ENCODE measurements around the gene TYMP.
"Not testable (repeated sequence)": the region's sequence is repeated elsewhere in the genome, so short reads cannot be mapped to it uniquely, and the experiment has no call there.

TYMP gene

DNA sequence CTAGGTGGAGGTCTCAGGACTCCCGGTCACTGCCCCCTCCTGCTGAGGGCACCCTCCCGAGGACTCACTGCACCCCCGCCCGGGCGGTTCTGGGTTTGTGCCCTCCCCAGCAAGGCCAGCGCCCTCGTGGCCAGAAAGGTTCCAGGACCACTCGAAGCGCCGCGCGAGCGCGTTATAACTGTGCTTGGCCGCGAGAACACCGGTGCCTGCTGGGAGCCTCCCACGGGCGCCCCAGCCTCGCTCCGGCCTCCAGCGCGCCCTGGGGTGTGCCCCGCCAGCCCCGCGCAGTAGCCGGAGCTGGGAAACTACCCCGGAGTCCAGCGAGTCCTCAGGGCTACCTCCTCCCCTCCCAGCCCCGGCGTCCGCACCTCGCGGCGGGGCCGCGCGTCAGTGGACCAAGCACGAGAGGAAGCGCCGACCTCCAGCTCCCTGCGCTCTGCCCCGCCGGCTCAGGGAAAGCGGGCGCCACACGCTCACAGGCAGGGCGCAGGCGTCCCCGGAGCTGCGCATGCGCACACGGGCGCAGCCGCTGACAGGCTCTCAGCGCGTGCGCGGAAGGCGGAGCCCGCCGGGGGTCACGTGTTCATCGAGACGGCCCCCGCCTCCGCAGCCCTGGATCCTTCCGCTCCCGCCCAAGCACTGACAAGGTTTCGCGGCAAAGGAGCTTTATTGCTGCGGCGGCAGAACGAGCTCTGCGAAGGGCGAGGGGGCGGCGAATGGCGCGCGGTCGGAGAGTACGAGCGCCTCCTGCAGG lies 4.5 kb downstream of the TYMP start, which contains the start of gene SCO2:
Gene SCO2 (minus strand): TSS at position 495 of the 754 bp plus-strand sequence. CDS start 1,187 bp downstream, outside the sequence.
- Histone ChIP-seq H3K4me3 (ENCODE audit: low read length) (peak within 1 kb of the TSS; percentile 75), H3K4me1 (ENCODE audit: control insufficient read depth, low read depth, low read length) (peaks cover 3% of the 10 kb centered on the region), H3K9me3 (ENCODE audit: control insufficient read depth, low read depth, low read length) (no peaks in the 10 kb centered on the region), H3K36me3 (ENCODE audit: control insufficient read depth, low read depth, low read length) (peaks cover 23% of the 10 kb centered on the region), H3K9ac (ENCODE audit: low read length) (peak within 1 kb of the TSS; percentile 62), H3K27me3 (ENCODE audit: control insufficient read depth, insufficient read depth, low read length) (peaks cover 39% of the 10 kb centered on the region), H3K27ac (ENCODE audit: low read length) (no peak within 1 kb of the TSS)

DNA sequence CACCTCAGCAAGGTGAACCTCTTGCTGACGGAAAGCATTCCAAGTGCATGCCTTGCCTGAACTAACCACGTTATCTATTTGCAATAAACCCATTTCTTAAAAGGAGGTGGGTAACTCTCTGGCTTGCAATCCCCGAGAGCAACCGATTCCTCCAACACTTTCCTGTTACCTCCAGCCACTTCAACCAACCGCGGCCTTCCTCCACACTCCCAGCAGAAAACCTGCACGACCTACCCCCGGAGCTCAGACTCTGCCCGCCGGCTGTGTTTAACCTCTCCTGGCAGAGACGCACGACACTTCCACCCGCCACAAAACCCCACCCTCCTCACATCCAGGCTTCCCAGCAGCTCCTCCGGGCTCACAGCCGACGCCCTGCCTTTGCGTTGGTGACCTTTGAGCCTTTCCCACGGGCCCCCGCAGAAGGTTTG lies 5.1 kb downstream of the TYMP start:
- H3K27me3 ChIP-seq (ENCODE audit: control insufficient read depth, insufficient read depth, low read length), result peaks cover 33% of the 10 kb centered on the region
- peaks cover 3% of the 10 kb centered on the region for H3K4me1 ChIP-seq (ENCODE audit: control insufficient read depth, low read depth, low read length)
- no peak overlapping the region for H3K27ac ChIP-seq (ENCODE audit: low read length)
- H3K36me3 ChIP-seq (ENCODE audit: control insufficient read depth, low read depth, low read length), result peaks cover 23% of the 10 kb centered on the region
- H3K9ac ChIP-seq (ENCODE audit: low read length), result peak overlapping the region; percentile 62
- peak overlapping the region; percentile 75 for H3K4me3 ChIP-seq (ENCODE audit: low read length)
- no peaks in the 10 kb centered on the region for H3K9me3 ChIP-seq (ENCODE audit: control insufficient read depth, low read depth, low read length)

DNA sequence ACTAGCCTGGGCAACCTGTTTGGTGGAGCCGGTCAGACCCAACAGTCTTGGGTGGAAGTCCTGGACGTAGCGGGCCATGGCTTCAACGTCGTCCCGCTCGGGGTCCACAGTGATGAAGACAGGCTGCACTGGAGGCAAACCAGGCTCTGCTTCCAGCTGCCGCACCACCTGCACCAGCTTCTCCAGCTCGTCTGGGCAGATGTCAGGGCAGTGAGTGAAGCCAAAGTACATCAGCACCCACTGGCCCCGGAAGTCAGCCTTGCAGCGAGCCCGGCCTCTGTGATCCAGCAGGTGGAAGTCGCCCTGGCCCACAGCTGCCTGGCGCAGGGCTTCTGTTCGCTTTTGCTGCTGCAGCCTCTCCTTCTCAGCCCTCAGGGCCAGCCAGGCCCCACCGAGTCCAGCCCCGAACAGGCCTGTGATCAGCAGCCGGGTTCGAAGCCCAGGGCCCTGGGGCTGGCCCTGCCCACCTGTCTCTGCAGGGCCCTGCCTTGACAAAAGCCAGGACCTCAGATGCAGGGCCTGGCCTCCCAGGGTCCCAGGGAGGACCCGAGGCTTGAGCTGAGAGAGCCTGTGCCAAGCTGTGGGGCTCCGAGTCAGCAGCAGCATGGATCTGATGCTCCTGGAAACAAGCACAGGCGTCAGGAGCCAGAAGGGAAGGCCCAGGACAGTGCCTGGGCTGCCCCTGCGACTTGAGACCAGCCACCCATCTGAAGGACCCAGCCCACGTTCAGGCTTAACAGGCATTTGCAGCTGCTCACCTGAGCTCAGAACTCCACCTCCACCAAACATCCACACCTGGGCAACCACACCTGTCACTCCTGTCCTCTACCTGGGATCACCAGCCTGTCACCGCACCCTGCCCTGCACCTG lies 5.8 kb downstream of the TYMP start:
- H3K9me3 ChIP-seq (ENCODE audit: control insufficient read depth, low read depth, low read length), result no peaks in the 10 kb centered on the region
- H3K36me3 ChIP-seq (ENCODE audit: control insufficient read depth, low read depth, low read length), result peaks cover 29% of the 10 kb centered on the region
- no peak overlapping the region for H3K9ac ChIP-seq (ENCODE audit: low read length)
- peaks cover 27% of the 10 kb centered on the region for H3K27me3 ChIP-seq (ENCODE audit: control insufficient read depth, insufficient read depth, low read length)
- H3K4me1 ChIP-seq (ENCODE audit: control insufficient read depth, low read depth, low read length), result peaks cover 3% of the 10 kb centered on the region
- H3K27ac ChIP-seq (ENCODE audit: low read length), result no peak overlapping the region
- H3K4me3 ChIP-seq (ENCODE audit: low read length), result peak overlapping the region; percentile 75

DNA sequence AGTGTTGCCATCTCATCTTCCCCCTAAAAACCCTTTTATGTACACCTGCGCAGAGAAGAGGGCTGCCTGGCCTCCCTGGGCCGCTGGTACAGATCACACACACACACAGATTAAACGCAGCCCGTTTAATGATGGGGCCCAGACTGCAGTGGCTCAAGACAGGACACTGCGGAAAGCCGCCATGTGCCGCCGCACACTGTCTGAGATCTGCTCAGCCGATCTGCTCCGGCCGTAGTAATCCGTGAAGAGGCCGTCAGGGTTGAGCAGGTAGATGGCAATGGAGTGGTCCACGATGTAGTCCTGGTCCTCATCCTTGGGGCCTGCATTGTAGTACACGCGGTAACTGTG lies 6.4 kb downstream of the TYMP start:
- H3K9me3 ChIP-seq (ENCODE audit: control insufficient read depth, low read depth, low read length), result no peaks in the 10 kb centered on the region
- H3K27me3 ChIP-seq (ENCODE audit: control insufficient read depth, insufficient read depth, low read length), result peaks cover 20% of the 10 kb centered on the region
- no peak overlapping the region for H3K9ac ChIP-seq (ENCODE audit: low read length)
- H3K4me1 ChIP-seq (ENCODE audit: control insufficient read depth, low read depth, low read length), result peaks cover 3% of the 10 kb centered on the region
- no peak overlapping the region for H3K4me3 ChIP-seq (ENCODE audit: low read length)
- no peak overlapping the region for H3K27ac ChIP-seq (ENCODE audit: low read length)
- peaks cover 33% of the 10 kb centered on the region for H3K36me3 ChIP-seq (ENCODE audit: control insufficient read depth, low read depth, low read length)

- H3K9me3 ChIP-seq (ENCODE audit: control insufficient read depth, low read depth, low read length), result no peaks in the 10 kb centered on the region
- H3K36me3 ChIP-seq (ENCODE audit: control insufficient read depth, low read depth, low read length), result peaks cover 37% of the 10 kb centered on the region
- no peak overlapping the region for H3K27ac ChIP-seq (ENCODE audit: low read length)
Measured at GRCh38 chr22:50522806-50523438, 6.9 kb downstream of the TYMP start.

DNA sequence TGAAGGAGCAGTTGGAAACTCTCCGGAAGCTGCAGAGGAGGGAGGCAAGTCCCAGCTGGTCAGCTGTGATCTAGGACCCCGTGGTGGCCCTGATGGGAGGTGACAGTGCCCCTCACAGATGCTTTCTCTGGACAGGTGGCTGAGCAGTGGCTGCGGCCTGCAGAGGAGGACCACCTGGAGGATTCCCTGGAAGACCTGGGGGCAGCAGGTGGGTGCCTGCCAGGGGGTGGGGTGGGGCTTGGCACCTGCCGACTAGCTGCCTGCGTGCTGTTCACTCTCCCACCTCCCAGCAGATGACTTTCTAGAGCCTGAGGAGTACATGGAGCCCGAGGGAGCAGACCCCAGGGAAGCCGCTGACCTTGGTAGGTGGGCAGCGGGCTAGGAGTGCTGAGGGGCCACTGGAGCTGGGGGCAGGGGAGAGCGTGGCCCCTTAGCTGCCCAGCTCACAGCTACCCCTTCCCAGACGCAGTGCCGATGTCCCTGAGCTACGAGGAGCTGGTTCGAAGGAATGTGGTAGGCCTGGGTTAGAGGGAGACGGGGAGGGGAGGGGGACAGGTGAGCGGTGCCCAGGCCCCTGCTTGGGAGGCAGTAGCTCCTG lies 7.5 kb downstream of the TYMP start:
- Histone ChIP-seq H3K4me1 (ENCODE audit: control insufficient read depth, low read depth, low read length) (peaks cover 3% of the 10 kb centered on the region), H3K27ac (ENCODE audit: low read length) (no peak overlapping the region), H3K4me3 (ENCODE audit: low read length) (no peak overlapping the region), H3K9ac (ENCODE audit: low read length) (no peak overlapping the region), H3K9me3 (ENCODE audit: control insufficient read depth, low read depth, low read length) (no peaks in the 10 kb centered on the region), H3K36me3 (ENCODE audit: control insufficient read depth, low read depth, low read length) (peaks cover 40% of the 10 kb centered on the region), H3K27me3 (ENCODE audit: control insufficient read depth, insufficient read depth, low read length) (peaks cover 9% of the 10 kb centered on the region)

More at GRCh38 chr22:50522806-50523438, 6.9 kb downstream of the TYMP start:
- Histone ChIP-seq H3K4me3 (ENCODE audit: low read length) (no peak overlapping the region), H3K4me1 (ENCODE audit: control insufficient read depth, low read depth, low read length) (peaks cover 3% of the 10 kb centered on the region), H3K27me3 (ENCODE audit: control insufficient read depth, insufficient read depth, low read length) (peaks cover 15% of the 10 kb centered on the region), H3K9ac (ENCODE audit: low read length) (no peak overlapping the region)

DNA sequence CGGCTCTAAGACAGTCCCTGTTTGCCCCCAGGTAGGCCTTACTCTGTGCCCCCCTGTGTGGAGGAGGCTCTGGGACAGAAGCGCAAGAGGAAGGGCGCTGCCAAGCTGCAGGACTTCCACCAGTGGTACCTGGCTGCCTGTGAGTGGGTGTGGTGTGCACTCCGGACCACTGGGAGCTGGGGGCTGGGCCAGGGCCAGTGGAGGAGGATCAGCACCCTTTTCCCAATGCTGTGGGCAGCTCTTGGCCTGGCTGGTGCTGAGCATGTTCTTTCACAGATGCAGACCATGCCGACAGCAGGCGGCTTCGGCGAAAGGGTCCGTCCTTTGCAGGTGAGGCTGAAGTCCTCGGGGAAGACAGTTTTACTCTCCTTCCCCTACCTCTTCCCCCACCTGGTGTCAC lies 8.1 kb downstream of the TYMP start:
- H3K4me3 ChIP-seq (ENCODE audit: low read length), result no peak overlapping the region
- H3K27me3 ChIP-seq (ENCODE audit: control insufficient read depth, insufficient read depth, low read length), result peaks cover 3% of the 10 kb centered on the region
- H3K27ac ChIP-seq (ENCODE audit: low read length), result no peak overlapping the region
- H3K36me3 ChIP-seq (ENCODE audit: control insufficient read depth, low read depth, low read length), result peaks cover 41% of the 10 kb centered on the region
- H3K9ac ChIP-seq (ENCODE audit: low read length), result no peak overlapping the region
- H3K4me1 ChIP-seq (ENCODE audit: control insufficient read depth, low read depth, low read length), result peaks cover 2% of the 10 kb centered on the region
- H3K9me3 ChIP-seq (ENCODE audit: control insufficient read depth, low read depth, low read length), result no peaks in the 10 kb centered on the region

GRCh38 chr22:50520826-50521453 lies 8.9 kb downstream of the TYMP start:
- Histone ChIP-seq H3K27me3 (ENCODE audit: control insufficient read depth, insufficient read depth, low read length) (no peaks in the 10 kb centered on the region), H3K9me3 (ENCODE audit: control insufficient read depth, low read depth, low read length) (no peaks in the 10 kb centered on the region), H3K4me3 (ENCODE audit: low read length) (no peak overlapping the region), H3K4me1 (ENCODE audit: control insufficient read depth, low read depth, low read length) (no peaks in the 10 kb centered on the region), H3K9ac (ENCODE audit: low read length) (no peak overlapping the region), H3K27ac (ENCODE audit: low read length) (no peak overlapping the region), H3K36me3 (ENCODE audit: control insufficient read depth, low read depth, low read length) (peaks cover 45% of the 10 kb centered on the region)

- H3K4me1 ChIP-seq (ENCODE audit: control insufficient read depth, low read depth, low read length); H3K27me3 ChIP-seq (ENCODE audit: control insufficient read depth, insufficient read depth, low read length); H3K9ac ChIP-seq (ENCODE audit: low read length); H3K27ac ChIP-seq (ENCODE audit: low read length); H3K4me3 ChIP-seq (ENCODE audit: low read length); H3K9me3 ChIP-seq (ENCODE audit: control insufficient read depth, low read depth, low read length): not testable (repeated sequence)
- H3K36me3 ChIP-seq (ENCODE audit: control insufficient read depth, low read depth, low read length), result peaks cover 45% of the 10 kb centered on the region
Measured at GRCh38 chr22:50520184-50520583, 9.6 kb downstream of the TYMP start.

DNA sequence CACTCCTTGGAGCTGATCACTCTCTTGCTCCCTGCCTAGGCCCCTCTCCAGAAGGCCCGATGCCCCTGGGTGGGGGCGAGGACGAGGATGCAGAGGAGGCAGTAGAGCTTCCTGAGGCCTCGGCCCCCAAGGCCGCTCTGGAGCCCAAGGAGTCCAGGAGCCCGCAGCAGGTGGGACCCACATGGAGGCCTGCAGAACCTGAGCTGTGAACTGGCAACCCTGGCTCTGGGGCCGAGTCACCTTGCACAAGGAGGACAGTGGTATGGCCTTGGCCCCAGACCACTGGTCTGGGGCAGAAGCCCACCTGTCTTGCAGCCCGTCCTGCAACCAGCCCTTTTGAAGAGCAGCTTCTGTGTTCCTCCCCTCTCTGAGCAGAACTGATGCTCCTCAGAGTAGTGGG lies 10.7 kb downstream of the TYMP start:
- H3K27me3 ChIP-seq (ENCODE audit: control insufficient read depth, insufficient read depth, low read length), result no peaks in the 10 kb centered on the region
- no peaks in the 10 kb centered on the region for H3K9me3 ChIP-seq (ENCODE audit: control insufficient read depth, low read depth, low read length)
- no peaks in the 10 kb centered on the region for H3K4me1 ChIP-seq (ENCODE audit: control insufficient read depth, low read depth, low read length)
- no peak overlapping the region for H3K27ac ChIP-seq (ENCODE audit: low read length)
- H3K4me3 ChIP-seq (ENCODE audit: low read length), result no peak overlapping the region
- peaks cover 45% of the 10 kb centered on the region for H3K36me3 ChIP-seq (ENCODE audit: control insufficient read depth, low read depth, low read length)
- no peak overlapping the region for H3K9ac ChIP-seq (ENCODE audit: low read length)

DNA sequence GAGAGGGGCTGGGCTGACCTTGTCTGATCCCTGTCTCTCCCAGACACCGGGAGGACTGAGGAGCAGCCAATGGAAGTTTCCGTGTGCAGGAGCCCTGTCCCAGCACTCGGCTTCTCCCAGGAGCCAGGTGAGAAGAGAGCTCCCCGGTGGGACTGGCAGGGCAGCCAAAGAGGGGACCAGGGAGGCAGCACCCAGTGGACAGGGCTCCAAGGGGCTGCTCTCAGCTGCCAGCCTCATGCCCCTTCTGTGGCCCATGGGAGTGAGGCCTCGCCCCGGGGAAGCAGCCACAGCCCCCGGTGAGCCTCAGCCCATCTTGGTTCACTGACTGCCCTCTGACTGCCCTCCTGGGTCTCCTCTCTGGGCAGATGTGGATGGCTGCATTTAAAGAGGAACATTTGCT lies 11.2 kb downstream of the TYMP start:
- Histone ChIP-seq H3K27me3 (ENCODE audit: control insufficient read depth, insufficient read depth, low read length) (no peaks in the 10 kb centered on the region), H3K9me3 (ENCODE audit: control insufficient read depth, low read depth, low read length) (no peaks in the 10 kb centered on the region), H3K4me3 (ENCODE audit: low read length) (no peak overlapping the region), H3K9ac (ENCODE audit: low read length) (no peak overlapping the region), H3K27ac (ENCODE audit: low read length) (no peak overlapping the region), H3K36me3 (ENCODE audit: control insufficient read depth, low read depth, low read length) (peaks cover 45% of the 10 kb centered on the region), H3K4me1 (ENCODE audit: control insufficient read depth, low read depth, low read length) (no peaks in the 10 kb centered on the region)
